Breast epithelium (tissue), 3 donors: ENCODE results near the gene DCUN1D4.

ENCODE experiments used
- POLR2A ChIP-seq: fragments of 450-650 bp; IDR thresholded peaks from one replicate; pipeline ENCODE4 v1.6.1; 2016; ENCODE audit warnings: antibody characterized with exemption, mild to moderate bottlenecking, moderate library complexity
- POLR2AphosphoS5 ChIP-seq, 3 donors: sonication (generic); formaldehyde crosslinking; IDR thresholded peaks; one replicate each; pipeline ENCODE4 v1.6.1; 2017; ENCODE audit warnings: antibody characterized with exemption in 3 of 3
- TF ChIP-seq, protein P1 (sequence below), 3 donors: fragments of 450-650 bp; IDR thresholded peaks; one replicate each; pipeline ENCODE4 v1.5.1; 2016 to 2017; ENCODE audit warnings: antibody characterized with exemption in 3 of 3, mild to moderate bottlenecking in 3 of 3, moderate library complexity in 3 of 3

DNA sequence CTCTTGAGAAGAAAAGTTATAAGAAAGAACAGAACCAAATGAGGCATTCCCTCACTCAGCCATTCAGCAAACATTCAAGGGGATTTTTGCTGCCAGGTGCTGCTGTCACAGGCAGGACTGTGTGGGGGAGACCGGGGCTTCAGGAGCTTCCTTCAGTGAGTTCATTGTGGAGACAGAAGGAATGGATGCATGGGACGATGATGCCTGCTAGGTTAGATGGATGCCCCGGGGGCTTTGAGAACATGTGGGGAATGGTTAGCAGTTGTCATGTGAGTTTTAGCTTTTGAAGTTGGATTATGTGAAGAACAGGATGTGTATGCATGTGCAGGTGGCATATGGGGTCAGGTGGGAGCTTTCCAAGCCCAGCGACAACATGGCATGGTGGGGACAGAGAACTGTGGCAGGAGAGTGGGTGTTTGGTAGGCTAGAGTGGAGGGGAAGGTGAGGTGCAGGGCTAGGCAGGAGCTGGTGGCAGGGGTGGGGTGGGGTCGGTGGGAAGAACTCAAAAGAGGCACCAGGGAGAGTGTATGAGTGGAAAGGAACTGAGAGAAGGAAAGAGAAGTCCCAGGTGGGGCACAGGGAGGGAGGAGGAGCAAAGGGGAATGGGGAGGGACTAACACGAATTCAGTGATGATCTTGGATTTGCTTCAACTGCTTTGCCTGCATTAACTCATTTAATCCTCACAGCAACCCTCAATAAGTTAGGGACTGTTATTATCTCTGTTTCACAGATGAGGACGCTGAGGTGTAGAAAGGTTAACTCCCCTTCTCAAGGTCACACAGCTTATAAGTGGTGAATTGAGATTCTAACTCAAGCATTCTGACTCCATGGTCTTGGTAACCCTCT, 8.4 kb downstream of the DCUN1D4 start:
- TF ChIP-seq, protein P1, sequence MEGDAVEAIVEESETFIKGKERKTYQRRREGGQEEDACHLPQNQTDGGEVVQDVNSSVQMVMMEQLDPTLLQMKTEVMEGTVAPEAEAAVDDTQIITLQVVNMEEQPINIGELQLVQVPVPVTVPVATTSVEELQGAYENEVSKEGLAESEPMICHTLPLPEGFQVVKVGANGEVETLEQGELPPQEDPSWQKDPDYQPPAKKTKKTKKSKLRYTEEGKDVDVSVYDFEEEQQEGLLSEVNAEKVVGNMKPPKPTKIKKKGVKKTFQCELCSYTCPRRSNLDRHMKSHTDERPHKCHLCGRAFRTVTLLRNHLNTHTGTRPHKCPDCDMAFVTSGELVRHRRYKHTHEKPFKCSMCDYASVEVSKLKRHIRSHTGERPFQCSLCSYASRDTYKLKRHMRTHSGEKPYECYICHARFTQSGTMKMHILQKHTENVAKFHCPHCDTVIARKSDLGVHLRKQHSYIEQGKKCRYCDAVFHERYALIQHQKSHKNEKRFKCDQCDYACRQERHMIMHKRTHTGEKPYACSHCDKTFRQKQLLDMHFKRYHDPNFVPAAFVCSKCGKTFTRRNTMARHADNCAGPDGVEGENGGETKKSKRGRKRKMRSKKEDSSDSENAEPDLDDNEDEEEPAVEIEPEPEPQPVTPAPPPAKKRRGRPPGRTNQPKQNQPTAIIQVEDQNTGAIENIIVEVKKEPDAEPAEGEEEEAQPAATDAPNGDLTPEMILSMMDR (IDR thresholded peaks at IDR 0.05): no peak
- TF ChIP-seq POLR2A (no peak), POLR2AphosphoS5 (IDR thresholded peaks at IDR 0.05) (no peak)
